Caco-2 (cell line): ENCODE results near the gene RNF144B. TPM values are rescaled to one million over a fixed set of nuclear protein-coding genes. Genes with fewer than 3 reads are reported as not detected.

Experiments used
- BruUV-seq: library from RNA; stranded (reverse); fragments of 400-500 nt; replicated peaks from 2 replicates; lab custom pipeline; 2021; lab: Mats Ljungman, UMichigan
- CTCF ChIA-PET: fragments of 300-600 bp; sonication (Branson Sonifier 250); formaldehyde crosslinking; loops from one replicate; lab custom pipeline; 2022; ENCODE audit warnings: antibody characterized with exemption; lab: Charles Lee
- POLR2A ChIA-PET: fragments of 300-600 bp; sonication (Branson Sonifier 250); formaldehyde crosslinking; loops from one replicate; lab custom pipeline; 2022; ENCODE audit warnings: antibody characterized with exemption; lab: Charles Lee
- DNase-seq, 2 experiments: peaks; one replicate each; pipeline versions ENCODE4 v3.0.0 to v3.0.0-alpha.2; 2020 to 2022
- H3K27me3 ChIP-seq: replicated peaks from 2 replicates; pipeline ENCODE4 v1.6.0; 2011; ENCODE audit warnings: low read length; ENCODE audit not compliant: control insufficient read depth, insufficient read depth
- H3K36me3 ChIP-seq: 2 replicates; pipeline ENCODE4 v1.5.1; 2011; ENCODE audit warnings: low read length; ENCODE audit not compliant: control insufficient read depth, insufficient read depth
- H3K4me1 ChIP-seq: fragments of 250-450 bp; sonication (Bioruptor Pico); 2 replicates; pipeline ENCODE4 v1.5.1; 2020; ENCODE audit warnings: mild to moderate bottlenecking
- H3K4me3 ChIP-seq: 2 replicates; pipeline ENCODE4 v1.5.1; 2011; ENCODE audit warnings: low read depth, mild to moderate bottlenecking, control low read depth, low read length
- H3K9me3 ChIP-seq: fragments of 250-450 bp; sonication (Bioruptor Pico); 2 replicates; pipeline ENCODE4 v1.5.1; 2020; ENCODE audit warnings: mild to moderate bottlenecking, moderate library complexity
- H3K27ac Mint-ChIP-seq: one replicate; pipeline ENCODE4 v1.8.0; 2022; ENCODE audit warnings: mixed read lengths; ENCODE audit not compliant: unreplicated experiment
- H3K27me3 Mint-ChIP-seq: one replicate; pipeline ENCODE4 v1.8.0; 2022; ENCODE audit warnings: mixed read lengths; ENCODE audit not compliant: insufficient read depth, unreplicated experiment
- H3K36me3 Mint-ChIP-seq: one replicate; pipeline ENCODE4 v1.8.0; 2022; ENCODE audit warnings: mild to moderate bottlenecking, mixed read lengths; ENCODE audit not compliant: insufficient read depth, unreplicated experiment
- H3K4me1 Mint-ChIP-seq: one replicate; pipeline ENCODE4 v1.8.0; 2022; ENCODE audit warnings: low read depth, mixed read lengths; ENCODE audit not compliant: unreplicated experiment
- H3K4me3 Mint-ChIP-seq: one replicate; pipeline ENCODE4 v1.8.0; 2022; ENCODE audit warnings: mild to moderate bottlenecking, moderate library complexity, mixed read lengths; ENCODE audit not compliant: unreplicated experiment
- H3K9me3 Mint-ChIP-seq: one replicate; pipeline ENCODE4 v1.8.0; 2022; ENCODE audit warnings: mixed read lengths; ENCODE audit not compliant: unreplicated experiment
- intact Hi-C: fragments of 100-400 bp; cut with micrococcal nuclease; formaldehyde crosslinking; loops from one replicate; pipeline ENCODE4 v1.10.0; 2022; ENCODE audit not compliant: unreplicated experiment
- total RNA-seq: library from RNA; stranded (reverse); gene quantifications from 2 replicates; pipeline ENCODE4 v1.2.3, GENCODE V29; 2022
- TF ChIP-seq, protein P1 (sequence below), 2 experiments: fragments of 200-600 bp in 1 of 2; IDR thresholded peaks; 1 replicate in 1 of 2; 2 replicates in 1 of 2; pipeline versions ENCODE4 v1.5.1 to v1.8.0; 2011 to 2022; ENCODE audit warnings: antibody characterized with exemption in 1 of 2, control low read depth in 1 of 2, inconsistent platforms in 1 of 2, low read depth in 1 of 2, low read length in 1 of 2, mild to moderate bottlenecking in 1 of 2, moderate library complexity in 1 of 2; ENCODE audit not compliant: insufficient read depth in 1 of 2, severe bottlenecking in 1 of 2, unreplicated experiment in 1 of 2

RNF144B gene
- total RNA-seq, 1 experiment from 2014 or later: 0.39 TPM

- no peak for DNase-seq
- no peaks in the 10 kb centered on the region for H3K9me3 Mint-ChIP-seq
- Histone ChIP-seq H3K4me3 (no peak overlapping the region), H3K4me1 (no peaks in the 10 kb centered on the region), H3K27me3 (no peaks in the 10 kb centered on the region), H3K36me3 (no peaks in the 10 kb centered on the region), H3K9me3 (no peaks in the 10 kb centered on the region)
- no peak overlapping the region for H3K4me3 Mint-ChIP-seq
- H3K4me1 Mint-ChIP-seq: no peaks in the 10 kb centered on the region
- TF ChIP-seq, protein P1, sequence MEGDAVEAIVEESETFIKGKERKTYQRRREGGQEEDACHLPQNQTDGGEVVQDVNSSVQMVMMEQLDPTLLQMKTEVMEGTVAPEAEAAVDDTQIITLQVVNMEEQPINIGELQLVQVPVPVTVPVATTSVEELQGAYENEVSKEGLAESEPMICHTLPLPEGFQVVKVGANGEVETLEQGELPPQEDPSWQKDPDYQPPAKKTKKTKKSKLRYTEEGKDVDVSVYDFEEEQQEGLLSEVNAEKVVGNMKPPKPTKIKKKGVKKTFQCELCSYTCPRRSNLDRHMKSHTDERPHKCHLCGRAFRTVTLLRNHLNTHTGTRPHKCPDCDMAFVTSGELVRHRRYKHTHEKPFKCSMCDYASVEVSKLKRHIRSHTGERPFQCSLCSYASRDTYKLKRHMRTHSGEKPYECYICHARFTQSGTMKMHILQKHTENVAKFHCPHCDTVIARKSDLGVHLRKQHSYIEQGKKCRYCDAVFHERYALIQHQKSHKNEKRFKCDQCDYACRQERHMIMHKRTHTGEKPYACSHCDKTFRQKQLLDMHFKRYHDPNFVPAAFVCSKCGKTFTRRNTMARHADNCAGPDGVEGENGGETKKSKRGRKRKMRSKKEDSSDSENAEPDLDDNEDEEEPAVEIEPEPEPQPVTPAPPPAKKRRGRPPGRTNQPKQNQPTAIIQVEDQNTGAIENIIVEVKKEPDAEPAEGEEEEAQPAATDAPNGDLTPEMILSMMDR (IDR thresholded peaks at IDR 0.05; ENCODE audit: insufficient read depth in 1 of 2, low read depth in 1 of 2, low read length in 1 of 2, severe bottlenecking in 1 of 2, unreplicated experiment in 1 of 2): no peak
- no peak overlapping the region for H3K27ac Mint-ChIP-seq
- CTCF ChIA-PET: no interaction called here
- H3K36me3 Mint-ChIP-seq: no peaks in the 10 kb centered on the region
- intact Hi-C loops: no loop called here
- POLR2A ChIA-PET: no interaction called here
- no TSS peak for BruUV-seq
- no peaks in the 10 kb centered on the region for H3K27me3 Mint-ChIP-seq
Measured at GRCh38 chr6:18410412-18410811, 23.3 kb downstream of the RNF144B start.

GRCh38 chr6:18412068-18412467, 24.9 kb downstream of the RNF144B start:
- Histone ChIP-seq H3K36me3 (no peaks in the 10 kb centered on the region), H3K4me3 (no peak overlapping the region), H3K27me3 (no peaks in the 10 kb centered on the region), H3K4me1 (no peaks in the 10 kb centered on the region), H3K9me3 (no peaks in the 10 kb centered on the region)
- no TSS peak for BruUV-seq
- H3K4me1 Mint-ChIP-seq: no peaks in the 10 kb centered on the region
- H3K27ac Mint-ChIP-seq: no peak overlapping the region
- H3K4me3 Mint-ChIP-seq: no peak overlapping the region
- no peak for DNase-seq
- TF ChIP-seq, protein P1 (IDR thresholded peaks at IDR 0.05; ENCODE audit: insufficient read depth in 1 of 2, low read depth in 1 of 2, low read length in 1 of 2, severe bottlenecking in 1 of 2, unreplicated experiment in 1 of 2): no peak
- H3K36me3 Mint-ChIP-seq: no peaks in the 10 kb centered on the region
- CTCF ChIA-PET: no interaction called here
- H3K9me3 Mint-ChIP-seq: no peaks in the 10 kb centered on the region
- intact Hi-C loops: no loop called here
- peaks cover 3% of the 10 kb centered on the region for H3K27me3 Mint-ChIP-seq
- POLR2A ChIA-PET: no interaction called here

GRCh38 chr6:18412644-18413043, 25.5 kb downstream of the RNF144B start:
- no peaks in the 10 kb centered on the region for H3K9me3 Mint-ChIP-seq
- no peak for DNase-seq
- Histone ChIP-seq H3K9me3 (no peaks in the 10 kb centered on the region), H3K36me3 (no peaks in the 10 kb centered on the region), H3K27me3 (no peaks in the 10 kb centered on the region), H3K4me1 (no peaks in the 10 kb centered on the region), H3K4me3 (no peak overlapping the region)
- no peak overlapping the region for H3K4me3 Mint-ChIP-seq
- no peak overlapping the region for H3K27ac Mint-ChIP-seq
- H3K27me3 Mint-ChIP-seq: peaks cover 3% of the 10 kb centered on the region
- H3K4me1 Mint-ChIP-seq: no peaks in the 10 kb centered on the region
- no peaks in the 10 kb centered on the region for H3K36me3 Mint-ChIP-seq
- TF ChIP-seq, protein P1 (IDR thresholded peaks at IDR 0.05; ENCODE audit: insufficient read depth in 1 of 2, low read depth in 1 of 2, low read length in 1 of 2, severe bottlenecking in 1 of 2, unreplicated experiment in 1 of 2): no peak
- POLR2A ChIA-PET: no interaction called here
- CTCF ChIA-PET: no interaction called here
- no TSS peak for BruUV-seq
- intact Hi-C loops: no loop called here
